GM19467 (cell line): ENCODE data around the gene MTG1.
"Not testable (repeated sequence)": the region's sequence is repeated elsewhere in the genome, so short reads cannot be mapped to it uniquely, and the experiment has no call there.

Experiments
- ATAC-seq: cut with Tn5 transposase; IDR thresholded peaks from one replicate; pipeline ENCODE4 v1.9.1; 2021; ENCODE audit warnings: mild to moderate bottlenecking, moderate library complexity; ENCODE audit not compliant: unreplicated experiment

The MTG1 gene

DNA sequence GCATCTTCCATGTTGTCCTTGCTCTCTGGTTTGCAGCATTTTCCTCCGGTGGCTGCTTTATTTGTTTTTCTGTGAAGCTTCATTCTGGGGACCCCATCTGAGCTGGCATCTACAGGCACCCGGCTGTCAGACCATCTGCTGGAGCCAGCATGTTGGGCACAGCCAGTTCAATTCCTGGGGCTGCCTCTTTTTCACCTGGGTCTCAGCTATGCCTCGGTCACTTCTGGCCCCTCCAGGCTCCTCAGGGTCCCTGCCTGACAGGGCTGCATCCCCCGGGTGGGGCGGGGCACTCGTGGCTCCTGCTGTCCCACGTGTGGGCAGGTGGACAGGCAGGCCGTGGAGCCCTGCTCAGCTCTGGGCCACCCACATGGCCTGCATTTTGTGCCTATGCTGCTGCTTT is 67.9 kb downstream of the MTG1 start:
- no peak for ATAC-seq

DNA sequence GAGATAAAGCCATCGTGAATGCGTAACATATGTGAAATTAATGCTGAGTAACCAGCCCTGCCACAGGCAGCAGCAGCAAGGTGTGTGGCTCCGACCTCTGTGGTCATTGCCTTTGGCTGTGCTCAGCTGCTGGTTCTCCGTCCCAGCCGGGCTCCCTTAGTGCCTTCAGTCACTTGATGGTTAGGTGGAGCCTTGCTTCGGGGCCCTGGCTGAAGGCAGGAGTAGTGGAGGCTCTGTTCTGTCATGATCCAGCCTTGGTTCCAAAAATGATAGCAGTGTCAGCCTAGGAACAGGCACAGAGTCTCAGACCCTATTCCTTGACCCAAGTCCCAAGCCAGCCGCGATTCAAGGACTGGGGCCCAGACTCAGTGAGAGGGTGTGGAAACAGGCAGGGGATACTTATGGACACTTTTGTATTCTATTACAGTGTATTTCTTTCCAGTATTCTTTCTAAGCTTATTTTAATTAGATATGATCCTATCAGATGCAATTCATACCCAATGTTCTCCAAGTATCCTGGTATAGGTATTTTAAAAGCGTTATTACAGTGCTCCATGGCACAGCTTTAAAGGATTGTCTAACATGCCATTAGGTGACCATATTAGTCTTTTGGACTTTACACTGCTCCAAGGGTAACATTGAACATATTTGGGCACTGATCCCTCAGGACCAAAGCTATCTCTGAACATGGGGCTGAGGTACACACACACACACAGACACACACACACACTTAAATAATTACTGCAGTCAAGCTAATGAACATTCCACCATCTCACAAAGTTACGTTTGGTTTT is 68.8 kb downstream of the MTG1 start:
- ATAC-seq: no peak

DNA sequence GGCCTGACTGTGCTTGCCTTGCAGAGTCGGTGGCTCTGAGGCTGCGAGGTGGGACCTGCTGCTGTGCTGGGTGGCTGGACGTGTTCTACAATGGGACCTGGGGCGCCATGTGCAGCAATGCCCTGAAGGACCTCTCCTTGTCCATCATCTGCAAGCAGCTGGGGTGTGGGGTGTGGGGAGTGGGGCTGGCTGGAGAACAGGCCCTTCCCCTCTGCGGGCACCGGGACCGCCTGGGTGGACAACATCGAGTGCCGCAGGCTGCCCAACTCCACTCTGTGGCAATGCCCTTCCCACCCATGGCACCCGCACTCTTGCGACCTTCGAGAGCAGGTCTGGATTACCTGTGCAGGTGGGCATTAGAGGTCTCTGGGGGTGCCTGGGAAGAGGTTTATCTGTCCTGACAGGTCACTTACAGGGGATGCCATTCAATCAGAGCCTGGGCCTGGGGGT is 70.7 kb downstream of the MTG1 start:
- ATAC-seq: no peak

DNA sequence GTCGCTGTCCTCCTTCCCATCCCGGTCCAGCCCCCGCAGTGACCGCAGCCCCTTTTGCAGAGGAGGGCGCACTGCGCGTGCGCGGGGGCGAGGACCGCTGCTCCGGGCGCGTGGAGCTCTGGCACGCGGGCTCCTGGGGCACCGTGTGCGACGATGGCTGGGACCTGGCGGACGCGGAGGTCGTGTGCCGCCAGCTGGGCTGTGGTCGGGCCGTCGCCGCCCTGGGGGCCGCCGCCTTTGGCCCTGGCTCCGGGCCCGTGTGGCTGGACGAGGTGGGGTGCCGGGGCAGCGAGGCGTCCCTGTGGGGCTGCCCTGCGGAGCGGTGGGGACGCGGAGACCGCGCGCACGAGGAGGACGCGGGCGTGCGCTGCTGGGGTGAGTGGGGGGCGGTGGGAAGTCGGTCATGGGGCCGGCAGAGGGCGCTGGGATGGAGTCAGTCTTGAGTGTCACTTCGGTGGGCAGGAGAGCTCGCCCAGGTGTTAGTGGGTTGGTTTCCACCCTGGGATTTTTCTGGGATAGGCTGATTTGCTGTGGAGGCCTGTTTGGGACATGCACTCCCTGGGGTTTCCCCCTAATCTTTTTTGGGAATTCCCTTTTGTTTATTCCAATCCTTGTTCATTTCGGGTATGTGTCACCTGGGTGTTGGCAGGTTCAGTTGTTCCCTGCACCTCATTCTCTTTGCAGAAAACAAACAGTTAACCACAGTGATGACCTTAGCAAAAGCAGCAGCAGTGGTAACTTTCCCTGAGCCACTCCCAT is 71.4 kb downstream of the MTG1 start:
- ATAC-seq: no peak

DNA sequence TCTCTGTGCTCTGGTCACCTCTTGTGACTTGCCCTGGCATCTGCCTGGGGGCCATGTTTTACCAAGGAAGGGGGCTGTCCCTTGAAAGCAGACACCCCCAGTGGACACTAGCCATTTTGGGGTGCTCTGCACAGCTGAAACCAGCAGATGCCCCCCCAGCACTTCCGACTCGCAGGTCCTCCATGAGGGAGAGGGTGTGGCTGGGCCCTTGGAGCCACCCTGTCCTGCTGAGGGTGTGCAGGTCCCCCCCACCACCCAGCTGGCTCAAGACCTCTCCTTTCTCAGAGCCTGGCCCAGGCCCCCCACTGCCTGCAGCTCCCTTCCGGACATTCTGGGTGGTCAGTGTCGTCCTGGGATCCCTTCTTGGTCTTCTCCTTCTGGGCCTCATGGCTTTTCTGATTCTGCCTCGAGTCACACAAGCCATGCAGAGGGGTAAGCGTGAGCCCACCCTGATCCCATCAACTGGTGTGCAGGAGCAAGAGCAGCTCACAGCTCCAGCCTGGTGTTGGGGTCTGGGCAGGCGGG is 72.1 kb downstream of the MTG1 start:
- no peak for ATAC-seq

DNA sequence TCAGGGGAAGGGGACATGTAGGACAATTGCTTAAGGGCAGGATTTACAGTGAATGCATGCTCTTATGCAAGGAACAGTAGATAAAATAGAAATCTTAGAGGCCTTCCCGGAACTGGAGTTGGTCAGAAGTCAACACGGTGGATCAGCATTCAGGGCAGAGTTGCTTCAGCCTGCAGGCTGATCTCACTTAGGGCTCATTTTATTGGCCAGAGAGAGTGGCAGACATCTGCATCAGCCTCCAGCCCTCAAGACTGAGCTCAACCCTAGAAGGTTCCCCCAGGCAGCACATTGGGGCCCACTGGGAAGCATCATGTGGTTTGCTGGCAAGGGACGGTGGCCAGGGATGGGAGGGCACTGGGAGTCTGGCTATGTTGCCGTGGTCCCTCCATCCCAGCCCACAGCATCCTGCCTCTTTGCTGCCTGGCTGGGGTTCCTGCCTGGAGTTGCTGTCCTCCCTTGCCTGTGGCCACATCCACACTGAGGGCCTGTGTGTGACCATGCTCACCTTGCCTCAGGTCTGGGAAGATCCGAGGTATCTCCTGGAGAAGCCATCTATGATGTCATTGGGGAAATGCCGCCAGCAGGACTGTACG is 72.8 kb downstream of the MTG1 start:
- ATAC-seq: no peak

DNA sequence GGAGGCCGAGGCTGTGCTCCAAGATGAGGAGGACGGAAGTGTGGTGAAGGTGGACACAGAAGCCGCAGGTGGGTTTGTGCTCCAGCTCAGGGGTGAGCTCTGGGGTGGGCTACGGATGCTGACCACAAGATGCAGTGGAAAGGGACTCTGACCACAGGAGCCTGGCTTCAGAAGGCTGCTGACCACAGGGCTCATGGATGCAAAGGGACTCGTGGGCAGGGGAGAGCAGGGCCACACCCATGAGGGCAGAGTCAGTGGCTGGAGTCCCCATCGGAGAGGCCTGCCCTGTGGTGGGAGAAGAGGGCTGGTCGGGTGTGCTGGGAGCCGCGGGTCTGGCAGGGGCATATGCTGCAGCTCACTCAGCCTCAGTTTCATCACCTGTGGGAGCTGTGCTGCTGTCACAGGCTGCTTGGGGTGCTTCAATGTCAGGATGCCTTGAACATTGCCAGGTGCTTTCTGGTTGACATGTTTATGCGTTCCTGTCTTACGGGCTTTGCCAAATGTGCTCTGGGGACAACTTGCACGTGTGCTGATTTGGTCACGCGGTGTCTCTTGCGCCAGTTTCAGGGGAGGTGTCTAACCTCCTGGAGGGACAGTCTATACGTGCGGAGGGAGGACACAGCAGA is 73.4 kb downstream of the MTG1 start:
- ATAC-seq: no peak

DNA sequence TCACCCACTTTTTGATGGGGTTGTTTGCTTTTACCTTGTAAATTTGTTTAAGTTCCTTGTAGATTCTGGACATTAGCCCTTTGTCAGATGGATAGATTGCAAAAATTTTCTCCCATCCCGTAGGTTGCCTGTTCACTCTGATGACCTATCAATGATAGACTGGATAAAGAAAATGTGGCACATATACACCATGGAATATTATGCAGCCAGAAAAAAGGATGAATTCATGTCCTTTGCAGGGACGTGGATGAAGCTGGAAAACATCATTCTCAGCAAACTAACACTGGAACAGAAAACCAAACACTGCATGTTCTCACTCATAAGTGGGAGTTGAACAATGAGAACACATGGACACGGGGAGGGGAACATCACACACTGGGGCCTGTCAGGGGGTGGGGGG is 75.2 kb downstream of the MTG1 start:
- ATAC-seq: not testable (repeated sequence)

DNA sequence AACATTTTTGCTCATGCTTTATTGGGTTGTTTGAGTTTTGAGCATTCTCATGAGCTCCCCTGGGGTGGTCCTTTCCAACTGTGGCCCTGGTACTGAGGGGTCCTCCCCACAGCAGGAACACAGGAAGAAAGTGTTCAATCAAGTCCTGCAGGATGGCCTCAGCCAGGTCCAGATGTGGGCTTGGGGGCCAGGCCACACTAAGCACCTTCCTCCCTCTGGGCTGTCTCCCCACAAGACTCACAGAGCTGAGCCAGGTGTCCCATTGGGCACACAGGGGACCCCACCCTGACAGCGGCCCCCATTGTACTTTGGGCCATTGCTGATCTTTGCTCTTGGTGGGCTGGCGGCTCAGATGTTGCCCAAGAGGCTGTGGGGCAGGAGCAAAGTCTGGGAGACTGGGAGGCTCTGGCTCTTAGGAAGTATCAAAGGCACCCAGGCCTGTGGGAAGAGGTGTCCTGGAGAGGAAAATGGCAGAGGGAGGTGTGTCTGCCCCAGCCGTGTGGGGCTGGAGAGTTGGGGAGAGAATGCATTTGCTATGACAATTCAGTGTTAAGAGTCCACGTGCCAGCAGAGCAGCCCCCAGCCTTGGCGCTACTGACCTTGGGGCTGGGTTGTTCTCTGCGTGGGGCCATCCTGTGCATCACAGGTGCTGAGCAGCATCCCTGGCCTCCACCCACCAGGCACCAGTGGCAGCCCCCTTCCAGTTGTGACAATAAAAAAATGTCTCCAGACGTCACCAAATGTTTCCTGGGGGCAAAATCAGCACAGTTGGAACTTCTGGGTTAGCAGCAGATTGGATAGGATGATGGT is 77.5 kb downstream of the MTG1 start:
- ATAC-seq: no peak
